NB4 (cell line): ENCODE results near the gene TEFM.

Experiments
- MYC ChIP-seq: IDR thresholded peaks from 2 replicates; pipeline ENCODE4 v1.6.1; 2011; ENCODE audit warnings: low read depth, low read length
- POLR2A ChIP-seq: IDR thresholded peaks from 2 replicates; pipeline ENCODE4 v1.6.1; 2011; ENCODE audit warnings: mild to moderate bottlenecking; ENCODE audit not compliant: insufficient read length; ENCODE audit errors: extremely low read depth
- TF ChIP-seq, protein P1 (sequence below): IDR thresholded peaks from one replicate; pipeline ENCODE4 v1.5.1; 2012; ENCODE audit warnings: low read depth, low read length

DNA sequence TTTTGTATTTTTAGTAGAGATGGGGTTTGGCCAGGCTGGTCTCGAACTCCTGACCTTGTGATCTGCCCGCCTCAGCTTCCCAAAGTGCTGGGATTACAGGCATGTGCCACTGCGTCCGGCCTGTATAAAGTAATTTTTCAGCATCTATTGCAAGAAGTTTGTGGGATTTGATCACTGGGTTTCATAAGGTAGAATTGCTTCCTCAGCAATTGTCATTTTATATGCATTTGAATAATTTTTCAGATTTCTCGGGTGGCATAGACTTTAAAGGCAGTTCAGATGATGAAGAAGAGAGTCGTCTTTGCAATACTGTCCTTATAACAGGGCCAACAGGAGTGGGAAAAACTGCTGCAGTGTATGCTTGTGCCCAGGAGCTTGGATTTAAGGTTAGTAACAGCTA, 37.0 kb downstream of the TEFM start:
- TF ChIP-seq, protein P1, sequence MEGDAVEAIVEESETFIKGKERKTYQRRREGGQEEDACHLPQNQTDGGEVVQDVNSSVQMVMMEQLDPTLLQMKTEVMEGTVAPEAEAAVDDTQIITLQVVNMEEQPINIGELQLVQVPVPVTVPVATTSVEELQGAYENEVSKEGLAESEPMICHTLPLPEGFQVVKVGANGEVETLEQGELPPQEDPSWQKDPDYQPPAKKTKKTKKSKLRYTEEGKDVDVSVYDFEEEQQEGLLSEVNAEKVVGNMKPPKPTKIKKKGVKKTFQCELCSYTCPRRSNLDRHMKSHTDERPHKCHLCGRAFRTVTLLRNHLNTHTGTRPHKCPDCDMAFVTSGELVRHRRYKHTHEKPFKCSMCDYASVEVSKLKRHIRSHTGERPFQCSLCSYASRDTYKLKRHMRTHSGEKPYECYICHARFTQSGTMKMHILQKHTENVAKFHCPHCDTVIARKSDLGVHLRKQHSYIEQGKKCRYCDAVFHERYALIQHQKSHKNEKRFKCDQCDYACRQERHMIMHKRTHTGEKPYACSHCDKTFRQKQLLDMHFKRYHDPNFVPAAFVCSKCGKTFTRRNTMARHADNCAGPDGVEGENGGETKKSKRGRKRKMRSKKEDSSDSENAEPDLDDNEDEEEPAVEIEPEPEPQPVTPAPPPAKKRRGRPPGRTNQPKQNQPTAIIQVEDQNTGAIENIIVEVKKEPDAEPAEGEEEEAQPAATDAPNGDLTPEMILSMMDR, result no peak
- TF ChIP-seq MYC, result no peak
- TF ChIP-seq POLR2A, result no peak
